HFFc6 (cell line): ENCODE measurements around the gene KIFAP3. TPM values are rescaled to one million over a fixed set of nuclear protein-coding genes. Genes with fewer than 3 reads are reported as not detected.
"Not testable (repeated sequence)": the region's sequence is repeated elsewhere in the genome, so short reads cannot be mapped to it uniquely, and the experiment has no call there.

ENCODE experiments used
- DNase-seq: peaks from one replicate; pipeline ENCODE4 v3.0.0-alpha.2; 2018
- H3K27ac Mint-ChIP-seq: 2 replicates; pipeline ENCODE4 v1.8.0; 2020; ENCODE audit warnings: mild to moderate bottlenecking, mixed read lengths
- H3K27me3 Mint-ChIP-seq: 2 replicates; pipeline ENCODE4 v1.8.0; 2021; ENCODE audit warnings: mild to moderate bottlenecking, moderate library complexity, mixed read lengths; ENCODE audit not compliant: insufficient read depth
- H3K36me3 Mint-ChIP-seq: 2 replicates; pipeline ENCODE4 v1.8.0; 2021; ENCODE audit warnings: low read depth, mixed read lengths
- H3K4me1 Mint-ChIP-seq: 2 replicates; pipeline ENCODE4 v1.8.0; 2020; ENCODE audit warnings: low read depth, mixed read lengths
- H3K4me3 Mint-ChIP-seq: 2 replicates; pipeline ENCODE4 v1.8.0; 2020; ENCODE audit warnings: mild to moderate bottlenecking, moderate library complexity, mixed read lengths
- H3K9me3 Mint-ChIP-seq: 2 replicates; pipeline ENCODE4 v1.8.0; 2020; ENCODE audit warnings: mild to moderate bottlenecking, mixed read lengths
- total RNA-seq, 6 experiments: library from RNA; stranded (reverse); fragmentation: NEBNext Ultra II Directional; extraction: Animal tissue kit (Norgen Biotek cat#: 25700); gene quantifications; 2 replicates in 1 of 6; 3 replicates in 5 of 6; pipeline ENCODE4 v1.2.3, GENCODE V29; 2021
- TF ChIP-seq, protein P1 (sequence below): fragments of 200-600 bp; sonication (generic); IDR thresholded peaks from 2 replicates; pipeline ENCODE4 v1.5.0; 2021; ENCODE audit warnings: antibody characterized with exemption, mild to moderate bottlenecking

The KIFAP3 gene
- total RNA-seq, 6 experiments from 2014 or later: 21.4 to 26.1 (median 23.4) TPM

DNA sequence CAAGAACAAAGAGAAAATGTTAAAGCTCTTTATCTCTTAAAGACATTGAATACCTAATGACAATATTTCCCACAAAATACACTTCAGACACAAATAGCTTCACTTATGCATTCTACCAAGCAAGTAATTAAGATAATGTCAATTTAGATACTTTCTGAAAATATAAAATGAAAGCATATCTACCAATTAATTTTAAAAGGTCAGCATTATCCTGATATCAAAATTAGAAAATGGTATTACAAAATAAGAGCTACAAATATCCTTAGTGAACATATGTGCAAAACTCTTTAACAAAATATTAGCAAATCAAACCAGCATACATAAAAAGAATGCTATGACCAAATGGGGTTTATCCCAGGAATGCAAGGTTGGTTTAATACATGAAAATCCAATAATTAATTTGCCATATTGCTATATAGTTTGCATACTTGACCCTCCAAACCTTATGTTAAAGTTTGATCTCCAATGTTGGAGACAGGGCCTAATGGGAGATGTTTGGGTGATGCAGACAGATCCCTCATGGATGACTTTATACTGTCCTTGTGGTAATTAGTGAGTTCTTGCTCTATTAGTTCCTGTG is 4.2 kb upstream of the KIFAP3 start:
- H3K4me1 Mint-ChIP-seq: peaks cover 22% of the 10 kb centered on the region
- peaks cover 11% of the 10 kb centered on the region for H3K9me3 Mint-ChIP-seq
- TF ChIP-seq, protein P1, sequence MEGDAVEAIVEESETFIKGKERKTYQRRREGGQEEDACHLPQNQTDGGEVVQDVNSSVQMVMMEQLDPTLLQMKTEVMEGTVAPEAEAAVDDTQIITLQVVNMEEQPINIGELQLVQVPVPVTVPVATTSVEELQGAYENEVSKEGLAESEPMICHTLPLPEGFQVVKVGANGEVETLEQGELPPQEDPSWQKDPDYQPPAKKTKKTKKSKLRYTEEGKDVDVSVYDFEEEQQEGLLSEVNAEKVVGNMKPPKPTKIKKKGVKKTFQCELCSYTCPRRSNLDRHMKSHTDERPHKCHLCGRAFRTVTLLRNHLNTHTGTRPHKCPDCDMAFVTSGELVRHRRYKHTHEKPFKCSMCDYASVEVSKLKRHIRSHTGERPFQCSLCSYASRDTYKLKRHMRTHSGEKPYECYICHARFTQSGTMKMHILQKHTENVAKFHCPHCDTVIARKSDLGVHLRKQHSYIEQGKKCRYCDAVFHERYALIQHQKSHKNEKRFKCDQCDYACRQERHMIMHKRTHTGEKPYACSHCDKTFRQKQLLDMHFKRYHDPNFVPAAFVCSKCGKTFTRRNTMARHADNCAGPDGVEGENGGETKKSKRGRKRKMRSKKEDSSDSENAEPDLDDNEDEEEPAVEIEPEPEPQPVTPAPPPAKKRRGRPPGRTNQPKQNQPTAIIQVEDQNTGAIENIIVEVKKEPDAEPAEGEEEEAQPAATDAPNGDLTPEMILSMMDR: no peak
- H3K4me3 Mint-ChIP-seq: no peak overlapping the region
- no peak for DNase-seq
- H3K27ac Mint-ChIP-seq: no peak overlapping the region
- no peaks in the 10 kb centered on the region; the same call in 1 of the 2 replicates for H3K27me3 Mint-ChIP-seq
- peaks cover 5% of the 10 kb centered on the region for H3K36me3 Mint-ChIP-seq

DNA sequence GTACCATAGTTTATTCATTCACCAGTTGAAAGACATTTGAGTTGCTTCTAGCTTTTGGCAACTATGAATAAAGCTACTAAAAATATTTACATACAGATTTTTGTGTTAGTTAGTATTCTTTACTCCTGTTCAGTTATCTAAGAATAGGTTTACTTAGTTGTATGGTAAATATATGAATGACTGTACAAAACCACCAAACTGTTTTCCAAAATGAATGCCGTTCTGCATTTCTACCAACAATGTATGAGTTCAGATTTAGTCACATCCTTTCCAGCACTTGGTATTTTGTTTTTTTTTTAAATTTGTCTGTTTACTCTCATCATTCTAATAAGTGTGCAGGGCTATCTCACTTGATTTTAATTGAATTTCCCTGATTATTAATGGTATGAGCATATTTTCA is 3.4 kb upstream of the KIFAP3 start:
- H3K9me3 Mint-ChIP-seq: peaks cover 11% of the 10 kb centered on the region
- H3K4me3 Mint-ChIP-seq: no peak overlapping the region
- no peak overlapping the region for H3K27ac Mint-ChIP-seq
- peaks cover 28% of the 10 kb centered on the region for H3K4me1 Mint-ChIP-seq
- TF ChIP-seq, protein P1: no peak
- H3K36me3 Mint-ChIP-seq: peaks cover 5% of the 10 kb centered on the region
- no peaks in the 10 kb centered on the region; the same call in 1 of the 2 replicates for H3K27me3 Mint-ChIP-seq
- no peak for DNase-seq

DNA sequence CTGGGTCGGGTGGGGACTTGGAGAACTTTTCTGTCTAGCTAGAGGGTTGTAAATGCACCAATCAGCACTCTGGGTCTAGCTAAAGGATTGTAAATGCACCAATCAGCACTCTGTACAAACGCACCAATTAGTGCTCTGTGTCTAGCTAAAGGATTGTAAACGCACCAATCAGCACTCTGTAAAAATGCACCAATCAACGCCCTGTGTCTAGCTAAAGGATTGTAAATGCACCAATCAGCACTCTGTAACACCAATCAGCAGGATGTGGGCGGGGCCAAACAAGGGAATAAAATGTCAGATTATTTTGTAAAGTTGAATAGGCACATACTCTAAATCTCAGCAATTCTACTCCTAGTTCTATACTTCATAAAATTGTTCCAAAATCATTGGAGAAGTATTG is 2.5 kb upstream of the KIFAP3 start:
- not testable (repeated sequence) for H3K4me3 Mint-ChIP-seq, DNase-seq, H3K36me3 Mint-ChIP-seq, H3K27ac Mint-ChIP-seq, H3K27me3 Mint-ChIP-seq
- peaks cover 11% of the 10 kb centered on the region for H3K9me3 Mint-ChIP-seq
- peaks cover 34% of the 10 kb centered on the region for H3K4me1 Mint-ChIP-seq

DNA sequence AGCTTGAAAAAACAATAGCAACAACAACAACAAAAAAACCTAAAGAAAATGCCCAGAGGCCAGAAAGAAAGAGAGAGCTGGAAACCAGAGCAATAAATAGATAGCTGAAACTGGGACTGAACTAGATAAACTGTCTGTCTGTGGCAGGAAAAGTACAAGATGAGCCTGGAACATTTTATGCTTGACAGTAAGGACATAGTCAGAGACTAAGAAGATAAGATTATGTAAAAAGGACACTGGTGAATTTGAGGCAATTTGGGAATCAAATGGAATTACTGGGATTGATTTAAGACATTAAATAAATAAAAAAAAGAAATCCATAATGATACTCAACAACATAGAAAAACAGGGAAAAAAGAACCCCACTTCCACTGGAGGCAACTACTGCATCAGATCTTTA is 1.7 kb upstream of the KIFAP3 start:
- peaks cover 14% of the 10 kb centered on the region for H3K36me3 Mint-ChIP-seq

DNA sequence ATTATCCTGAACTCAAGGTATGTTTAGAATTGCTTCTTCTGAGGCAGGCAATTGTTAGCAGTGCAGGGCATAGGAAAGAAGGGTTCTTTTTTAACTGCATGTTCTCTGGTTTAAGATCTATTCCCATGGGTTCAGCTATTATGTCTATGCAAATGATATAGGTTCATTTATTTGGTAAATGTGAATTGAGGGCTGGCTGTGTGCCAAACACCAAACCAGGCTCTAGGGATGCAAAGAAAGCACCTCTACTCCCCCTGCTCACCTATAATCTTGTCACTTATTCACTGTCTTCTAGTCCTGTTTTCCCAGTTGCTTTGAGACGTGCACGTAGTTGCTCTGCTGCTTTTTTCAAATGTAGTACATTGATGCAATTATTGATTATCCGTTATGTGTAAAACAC is 691 bp upstream of the KIFAP3 start:
- TF ChIP-seq, protein P1: no peak
- no peaks in the 10 kb centered on the region; the same call in 1 of the 2 replicates for H3K27me3 Mint-ChIP-seq
- H3K4me1 Mint-ChIP-seq: peaks cover 49% of the 10 kb centered on the region
- H3K36me3 Mint-ChIP-seq: peaks cover 20% of the 10 kb centered on the region
- peak overlapping the region; percentile 90 for H3K27ac Mint-ChIP-seq
- H3K4me3 Mint-ChIP-seq: peak overlapping the region; percentile 97
- DNase-seq: no peak
- peaks cover 11% of the 10 kb centered on the region for H3K9me3 Mint-ChIP-seq

More for the DNA sequence above, 1.7 kb upstream of the KIFAP3 start:
- TF ChIP-seq, protein P1: no peak
- Mint-ChIP-seq H3K27me3 (no peaks in the 10 kb centered on the region; the same call in 1 of the 2 replicates), H3K9me3 (peaks cover 11% of the 10 kb centered on the region), H3K4me3 (no peak overlapping the region), H3K27ac (no peak overlapping the region), H3K4me1 (peaks cover 39% of the 10 kb centered on the region)
- DNase-seq: no peak

DNA sequence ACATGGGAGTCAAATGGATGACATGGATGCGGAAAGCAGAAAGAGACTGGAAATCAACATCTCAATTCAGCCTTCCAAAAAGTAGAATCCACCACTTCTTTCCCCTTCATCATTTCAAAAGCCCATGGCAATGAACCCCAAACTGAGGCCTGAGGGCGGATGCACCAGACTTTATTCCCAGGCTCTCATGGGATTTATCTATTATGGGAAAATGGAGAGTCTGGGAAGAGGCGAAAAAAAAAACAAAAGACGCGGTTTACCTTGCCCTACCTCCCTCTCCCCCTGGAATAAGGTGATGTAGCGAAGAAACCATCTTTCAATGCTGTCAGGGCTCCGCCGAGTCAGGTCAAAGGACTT is 624 bp downstream of the KIFAP3 start:
- TF ChIP-seq, protein P1: no peak
- Mint-ChIP-seq H3K4me3 (peak overlapping the region; percentile 97), H3K9me3 (peaks cover 6% of the 10 kb centered on the region), H3K4me1 (peaks cover 62% of the 10 kb centered on the region), H3K27me3 (no peaks in the 10 kb centered on the region), H3K27ac (peak overlapping the region; percentile 90), H3K36me3 (peaks cover 16% of the 10 kb centered on the region)
- DNase-seq: no peak
